DOHH2 (cell line): ENCODE results near the gene PCP4L1.
A peak's percentile ranks its signal among the peaks of the same experiment; 100 is the strongest.
"Not testable (repeated sequence)": the region's sequence is repeated elsewhere in the genome, so short reads cannot be mapped to it uniquely, and the experiment has no call there.

ENCODE experiments used
- H3F3A ChIP-seq: fragments of 200-600 bp; sonication (generic), shearing (Covaris generic); 2 replicates; pipeline ENCODE4 v1.6.0; 2016; ENCODE audit warnings: antibody characterized with exemption, mild to moderate bottlenecking; ENCODE audit not compliant: control insufficient read depth, insufficient read depth
- H3K27ac ChIP-seq: fragments of 200-600 bp; sonication (generic); 2 replicates; pipeline ENCODE4 v1.5.1; 2014; ENCODE audit warnings: low read depth, mild to moderate bottlenecking, low read length, moderate library complexity
- H3K27me3 ChIP-seq: fragments of 200-600 bp; sonication (generic); 2 replicates; pipeline ENCODE4 v1.6.1; 2014; ENCODE audit warnings: mild to moderate bottlenecking, low read length, mixed read lengths; ENCODE audit not compliant: control insufficient read depth
- H3K36me3 ChIP-seq: fragments of 200-600 bp; sonication (generic); 2 replicates; pipeline ENCODE4 v1.6.1; 2014; ENCODE audit warnings: mild to moderate bottlenecking, low read length, moderate library complexity, mixed read lengths; ENCODE audit not compliant: control insufficient read depth
- H3K4me1 ChIP-seq: fragments of 200-600 bp; sonication (generic); 2 replicates; pipeline ENCODE4 v1.6.1; 2014; ENCODE audit warnings: mild to moderate bottlenecking, low read length, mixed read lengths; ENCODE audit not compliant: control insufficient read depth
- H3K4me2 ChIP-seq: fragments of 200-600 bp; sonication (generic); 2 replicates; pipeline ENCODE4 v1.6.0; 2014; ENCODE audit warnings: mild to moderate bottlenecking, low read length, moderate library complexity
- H3K4me3 ChIP-seq: fragments of 200-600 bp; sonication (generic); 2 replicates; pipeline ENCODE4 v1.5.1; 2014; ENCODE audit warnings: mild to moderate bottlenecking, low read length, mixed read lengths
- H3K79me2 ChIP-seq: fragments of 200-600 bp; sonication (generic); 2 replicates; pipeline ENCODE4 v1.6.1; 2014; ENCODE audit warnings: mild to moderate bottlenecking, low read length, mixed read lengths; ENCODE audit not compliant: control insufficient read depth
- H3K9me2 ChIP-seq: fragments of 200-600 bp; sonication (generic); replicated peaks from 2 replicates; pipeline ENCODE4 v1.6.1; 2014; ENCODE audit warnings: mild to moderate bottlenecking, low read length, mixed read lengths; ENCODE audit not compliant: control insufficient read depth
- H3K9me3 ChIP-seq: fragments of 200-600 bp; sonication (generic); 2 replicates; pipeline ENCODE4 v1.6.1; 2014; ENCODE audit warnings: antibody characterized with exemption, low read length, mixed read lengths; ENCODE audit not compliant: control insufficient read depth, insufficient read depth
- H4K20me1 ChIP-seq: fragments of 200-600 bp; sonication (generic); 2 replicates; pipeline ENCODE4 v1.6.0; 2014; ENCODE audit warnings: low read depth, mild to moderate bottlenecking, antibody characterized with exemption, low read length, moderate library complexity; ENCODE audit not compliant: control insufficient read depth, insufficient read depth
- EZH2phosphoT487 ChIP-seq: fragments of 200-600 bp; sonication (generic); IDR thresholded peaks from 2 replicates; pipeline ENCODE4 v1.6.1; 2017; ENCODE audit warnings: borderline replicate concordance, mild to moderate bottlenecking, antibody characterized with exemption, low read length, moderate library complexity, mixed read lengths
- TF ChIP-seq, protein P1 (sequence below): fragments of 200-600 bp; sonication (generic); IDR thresholded peaks from one replicate; pipeline ENCODE4 v1.5.1; 2014; ENCODE audit warnings: antibody characterized with exemption, mild to moderate bottlenecking, low read depth, low read length; ENCODE audit not compliant: poor library complexity, severe bottlenecking

The PCP4L1 gene

DNA sequence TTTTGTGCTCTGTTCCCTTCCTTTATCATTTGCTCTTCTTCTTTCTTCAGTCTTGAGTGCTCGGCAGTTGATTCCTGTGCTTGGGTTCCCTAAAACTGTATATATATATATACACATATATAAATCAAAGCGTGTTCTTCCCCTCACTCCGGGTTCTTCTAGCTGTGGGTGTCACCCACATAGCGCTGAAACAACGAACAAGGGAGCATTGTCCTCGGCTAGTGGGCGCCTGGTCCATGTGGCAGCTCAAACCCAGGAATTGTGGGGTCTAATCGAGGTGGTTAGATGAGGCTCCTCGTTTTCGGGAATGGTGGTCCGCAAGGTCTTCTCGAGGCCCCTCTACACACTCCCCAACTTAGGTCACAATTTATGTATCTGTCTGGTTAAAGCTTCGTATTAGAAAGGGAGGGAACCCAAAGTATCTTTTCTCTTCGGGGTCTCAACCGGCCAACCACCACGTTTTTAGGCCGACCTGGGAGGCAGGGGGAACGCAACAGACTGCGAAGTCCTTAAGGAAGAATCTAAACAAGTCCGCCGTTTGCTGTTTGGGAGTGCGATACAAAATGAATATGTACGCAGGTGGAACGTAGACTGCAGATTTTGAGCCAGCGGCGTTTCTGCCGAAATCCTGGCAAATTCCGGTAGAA lies 55.1 kb downstream of the PCP4L1 start:
- no peaks in the 10 kb centered on the region for H3K9me2 ChIP-seq
- H3F3A ChIP-seq, result peaks cover 5% of the 10 kb centered on the region; the same call in 1 of the 2 replicates
- H3K27ac ChIP-seq, result peak overlapping the region; percentile 41
- H3K79me2 ChIP-seq, result peaks cover 31% of the 10 kb centered on the region
- H3K4me2 ChIP-seq, result peak overlapping the region; percentile 98
- 0 out of 2 replicates have a peak, but pooled peaks cover 3% of the 10 kb centered on the region for H3K36me3 ChIP-seq
- peak overlapping the region; percentile 93 for H3K4me3 ChIP-seq
- H3K4me1 ChIP-seq, result peaks cover 20% of the 10 kb centered on the region
- no peaks in the 10 kb centered on the region for H4K20me1 ChIP-seq
- H3K27me3 ChIP-seq, result 0 out of 2 replicates have a peak, but pooled peaks cover 3% of the 10 kb centered on the region
- no peak for TF ChIP-seq EZH2phosphoT487
- TF ChIP-seq, protein P1, sequence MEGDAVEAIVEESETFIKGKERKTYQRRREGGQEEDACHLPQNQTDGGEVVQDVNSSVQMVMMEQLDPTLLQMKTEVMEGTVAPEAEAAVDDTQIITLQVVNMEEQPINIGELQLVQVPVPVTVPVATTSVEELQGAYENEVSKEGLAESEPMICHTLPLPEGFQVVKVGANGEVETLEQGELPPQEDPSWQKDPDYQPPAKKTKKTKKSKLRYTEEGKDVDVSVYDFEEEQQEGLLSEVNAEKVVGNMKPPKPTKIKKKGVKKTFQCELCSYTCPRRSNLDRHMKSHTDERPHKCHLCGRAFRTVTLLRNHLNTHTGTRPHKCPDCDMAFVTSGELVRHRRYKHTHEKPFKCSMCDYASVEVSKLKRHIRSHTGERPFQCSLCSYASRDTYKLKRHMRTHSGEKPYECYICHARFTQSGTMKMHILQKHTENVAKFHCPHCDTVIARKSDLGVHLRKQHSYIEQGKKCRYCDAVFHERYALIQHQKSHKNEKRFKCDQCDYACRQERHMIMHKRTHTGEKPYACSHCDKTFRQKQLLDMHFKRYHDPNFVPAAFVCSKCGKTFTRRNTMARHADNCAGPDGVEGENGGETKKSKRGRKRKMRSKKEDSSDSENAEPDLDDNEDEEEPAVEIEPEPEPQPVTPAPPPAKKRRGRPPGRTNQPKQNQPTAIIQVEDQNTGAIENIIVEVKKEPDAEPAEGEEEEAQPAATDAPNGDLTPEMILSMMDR, result no peak
- no peaks in the 10 kb centered on the region for H3K9me3 ChIP-seq

DNA sequence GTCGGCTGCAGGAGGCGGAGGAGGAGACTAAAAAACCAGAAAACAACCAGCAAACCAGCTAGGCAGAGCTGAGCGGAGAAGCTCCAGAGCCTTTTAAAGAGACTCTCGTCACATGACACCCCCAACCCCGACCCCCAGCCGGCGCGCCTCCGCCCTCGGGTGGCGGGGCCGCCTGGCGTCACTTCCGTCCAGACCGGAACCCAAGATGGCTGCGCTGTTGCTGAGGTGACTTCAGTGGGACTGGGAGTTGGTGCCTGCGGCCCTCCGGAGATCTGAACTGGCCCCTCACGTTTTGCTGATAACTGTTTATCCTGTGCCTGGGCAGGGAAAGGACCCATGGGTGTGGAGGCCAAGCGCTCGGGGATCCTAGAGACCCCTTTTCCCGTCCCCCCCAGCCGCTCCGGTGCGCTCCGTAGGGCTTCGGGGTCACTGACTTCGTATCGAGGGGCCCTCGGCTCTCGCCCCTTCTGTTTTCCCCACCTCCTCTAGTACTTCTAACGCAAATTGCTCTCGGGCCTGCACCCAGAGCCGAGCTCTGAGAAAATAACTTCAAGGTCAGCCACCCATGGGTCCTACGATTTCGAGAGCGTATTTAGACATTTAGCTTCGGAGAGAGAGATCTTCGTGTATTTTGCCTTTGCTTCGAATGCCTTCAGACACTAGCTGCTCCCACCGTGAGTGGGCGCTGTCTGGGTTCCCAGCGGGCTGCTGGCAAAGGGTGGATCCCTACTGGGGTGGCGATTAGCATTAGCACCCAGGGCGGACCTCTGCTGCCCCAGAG lies 55.8 kb downstream of the PCP4L1 start, which contains the start of gene SDHC:
Gene SDHC (plus strand): TSS at position 181 of the 781 bp plus-strand sequence. CDS start 25 bp downstream, at position 206.
- no peaks in the 10 kb centered on the region for H3K9me2 ChIP-seq
- TF ChIP-seq, protein P1, result peak; percentile 57
- TF ChIP-seq EZH2phosphoT487, result no peak

DNA sequence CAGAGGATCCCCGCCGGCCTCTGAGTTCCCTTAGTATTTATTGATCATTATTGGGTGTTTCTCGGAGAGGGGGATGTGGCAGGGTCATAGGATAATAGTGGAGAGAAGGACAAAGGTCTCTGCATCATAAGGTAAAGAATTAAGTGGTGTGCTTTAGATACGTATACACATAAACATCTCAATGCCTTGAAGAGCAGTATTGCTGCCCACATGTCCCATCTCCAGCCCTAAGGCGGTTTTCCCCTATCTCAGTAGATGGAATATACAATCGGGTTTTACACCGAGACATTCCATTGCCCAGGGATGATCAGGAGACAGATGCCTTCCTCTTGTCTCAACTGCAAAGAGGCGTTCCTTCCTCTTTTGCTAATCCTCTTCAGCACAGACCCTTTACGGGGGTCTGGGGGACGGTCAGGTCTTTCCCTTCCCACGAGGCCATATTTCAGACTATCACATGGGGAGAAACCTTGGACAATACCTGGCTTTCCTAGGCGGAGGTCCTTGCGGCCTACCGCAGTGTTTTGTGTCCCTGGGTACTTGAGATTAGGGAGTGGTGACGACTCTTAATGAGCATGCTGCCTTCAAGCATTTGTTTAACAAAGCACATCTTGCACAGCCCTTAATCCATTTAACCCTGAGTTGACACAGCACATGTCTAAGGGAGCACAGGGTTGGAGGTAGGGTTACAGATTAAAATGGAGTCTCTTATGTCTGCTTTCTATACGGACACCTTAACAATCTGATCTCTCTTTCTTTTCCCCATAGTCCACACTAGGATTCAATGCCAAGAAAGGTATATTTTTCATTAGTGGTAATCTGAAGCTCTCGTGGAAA lies 57.5 kb downstream of the PCP4L1 start:
- not testable (repeated sequence) for H3K9me3 ChIP-seq, H4K20me1 ChIP-seq, H3K36me3 ChIP-seq, H3K9me2 ChIP-seq, H3F3A ChIP-seq, H3K4me3 ChIP-seq, H3K27me3 ChIP-seq, H3K27ac ChIP-seq
- H3K4me2 ChIP-seq, result 0 out of 2 replicates have a peak overlapping the region, but pooled peaks have one; percentile 98
- H3K79me2 ChIP-seq, result peaks cover 31% of the 10 kb centered on the region
- H3K4me1 ChIP-seq, result peaks cover 20% of the 10 kb centered on the region

More for the DNA sequence above, 55.8 kb downstream of the PCP4L1 start, which contains the start of gene SDHC:
- peaks cover 31% of the 10 kb centered on the region for H3K79me2 ChIP-seq
- peaks cover 5% of the 10 kb centered on the region; the same call in 1 of the 2 replicates for H3F3A ChIP-seq
- H3K36me3 ChIP-seq, result peaks cover 3% of the 10 kb centered on the region; the same call in 1 of the 2 replicates
- H3K9me3 ChIP-seq, result no peaks in the 10 kb centered on the region
- H3K27me3 ChIP-seq, result no peaks in the 10 kb centered on the region
- H3K4me1 ChIP-seq, result peaks cover 20% of the 10 kb centered on the region
- no peaks in the 10 kb centered on the region for H4K20me1 ChIP-seq
- H3K4me2 ChIP-seq, result peak within 1 kb of the TSS; percentile 98
- H3K27ac ChIP-seq, result peak within 1 kb of the TSS; percentile 41
- H3K4me3 ChIP-seq, result peak within 1 kb of the TSS; percentile 93
